AG10803 (cell line): ENCODE measurements around the gene TAF8.

Experiments
- DNase-seq: peaks from one replicate; pipeline ENCODE4 v3.0.0; 2010; ENCODE audit warnings: low read depth
- H3K4me3 ChIP-seq: 2 replicates; pipeline ENCODE4 v1.5.1; 2011; ENCODE audit warnings: mild to moderate bottlenecking, low read length, control low read depth
- TF ChIP-seq, protein P1 (sequence below): conservative IDR thresholded peaks from 2 replicates; pipeline ENCODE4 v1.5.1; 2011; ENCODE audit warnings: mild to moderate bottlenecking, low read length, control low read depth, inconsistent platforms

The TAF8 gene

GRCh38 chr6:42106112-42107023 is 56.0 kb downstream of the TAF8 start:
- H3K4me3 ChIP-seq = no peak overlapping the region
- no peak for DNase-seq

GRCh38 chr6:42108071-42108470 is 57.7 kb downstream of the TAF8 start:
- no peak for DNase-seq
- no peak overlapping the region for H3K4me3 ChIP-seq
- TF ChIP-seq, protein P1, sequence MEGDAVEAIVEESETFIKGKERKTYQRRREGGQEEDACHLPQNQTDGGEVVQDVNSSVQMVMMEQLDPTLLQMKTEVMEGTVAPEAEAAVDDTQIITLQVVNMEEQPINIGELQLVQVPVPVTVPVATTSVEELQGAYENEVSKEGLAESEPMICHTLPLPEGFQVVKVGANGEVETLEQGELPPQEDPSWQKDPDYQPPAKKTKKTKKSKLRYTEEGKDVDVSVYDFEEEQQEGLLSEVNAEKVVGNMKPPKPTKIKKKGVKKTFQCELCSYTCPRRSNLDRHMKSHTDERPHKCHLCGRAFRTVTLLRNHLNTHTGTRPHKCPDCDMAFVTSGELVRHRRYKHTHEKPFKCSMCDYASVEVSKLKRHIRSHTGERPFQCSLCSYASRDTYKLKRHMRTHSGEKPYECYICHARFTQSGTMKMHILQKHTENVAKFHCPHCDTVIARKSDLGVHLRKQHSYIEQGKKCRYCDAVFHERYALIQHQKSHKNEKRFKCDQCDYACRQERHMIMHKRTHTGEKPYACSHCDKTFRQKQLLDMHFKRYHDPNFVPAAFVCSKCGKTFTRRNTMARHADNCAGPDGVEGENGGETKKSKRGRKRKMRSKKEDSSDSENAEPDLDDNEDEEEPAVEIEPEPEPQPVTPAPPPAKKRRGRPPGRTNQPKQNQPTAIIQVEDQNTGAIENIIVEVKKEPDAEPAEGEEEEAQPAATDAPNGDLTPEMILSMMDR = no peak

More at GRCh38 chr6:42106112-42107023, 56.0 kb downstream of the TAF8 start:
- TF ChIP-seq, protein P1 = no peak

- H3K4me3 ChIP-seq = no peak overlapping the region
- TF ChIP-seq, protein P1 = no peak
- no peak for DNase-seq
Measured at GRCh38 chr6:42110683-42111082, 60.4 kb downstream of the TAF8 start.

DNA sequence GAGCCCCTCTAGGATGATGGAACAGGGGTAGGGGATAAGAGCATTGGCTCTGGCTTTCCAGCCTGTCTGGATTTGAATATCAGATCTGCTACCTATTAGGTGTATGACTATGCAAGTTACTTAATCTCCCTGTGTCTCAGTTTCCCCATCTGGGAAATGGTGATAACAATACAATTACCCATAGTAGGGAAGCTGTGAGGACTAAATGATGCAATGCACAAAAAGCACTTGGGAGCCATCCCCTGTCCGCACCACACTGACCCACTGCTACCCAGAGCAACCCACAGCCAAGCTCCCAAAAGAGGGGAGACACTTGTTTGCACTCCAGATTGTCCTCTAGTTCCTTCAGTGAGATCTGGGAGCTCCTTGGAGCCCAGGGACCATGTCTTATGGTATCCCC is 62.0 kb downstream of the TAF8 start:
- H3K4me3 ChIP-seq = no peak overlapping the region
- TF ChIP-seq, protein P1 = no peak
- DNase-seq = no peak

DNA sequence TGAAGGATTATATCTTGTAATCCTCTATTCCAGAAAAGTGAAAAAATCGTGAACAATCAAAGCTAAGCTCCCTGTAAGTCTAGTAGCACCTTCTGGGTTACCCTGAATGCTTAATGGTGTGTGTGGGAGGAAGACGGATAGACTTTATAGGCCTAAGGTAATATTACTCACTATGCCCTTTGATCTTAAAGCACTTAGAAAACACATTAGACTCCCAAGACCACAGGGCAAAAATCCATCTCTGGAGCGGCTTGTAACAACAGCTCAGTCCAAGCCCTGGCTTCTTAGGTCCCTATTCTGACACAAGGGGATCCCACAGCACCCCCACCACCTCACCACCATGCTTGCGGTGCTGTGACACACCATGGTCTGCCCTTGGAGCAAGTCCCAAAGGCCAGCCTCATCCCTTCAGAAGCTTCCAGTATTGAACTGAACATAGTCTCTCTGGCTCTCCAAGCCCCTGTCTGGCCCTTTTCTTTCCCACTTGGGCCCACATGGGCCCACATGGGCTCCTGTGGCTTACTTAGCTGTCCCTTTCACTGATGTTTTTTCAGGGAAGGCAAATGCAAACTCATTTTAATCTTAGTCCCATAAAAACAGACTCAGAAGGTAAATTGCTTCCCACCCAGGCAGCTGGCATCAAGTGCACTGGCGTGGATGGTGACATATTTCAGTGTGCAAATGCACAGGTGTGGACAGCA is 63.8 kb downstream of the TAF8 start:
- no peak overlapping the region for H3K4me3 ChIP-seq
- TF ChIP-seq, protein P1 = no peak
- DNase-seq = no peak

- no peak overlapping the region for H3K4me3 ChIP-seq
- TF ChIP-seq, protein P1 = no peak
- DNase-seq = no peak
Measured at GRCh38 chr6:42117843-42118161, 67.5 kb downstream of the TAF8 start.
